MCF 10A (cell line): ENCODE measurements around the gene RNF214. TPM values are rescaled to one million over a fixed set of nuclear protein-coding genes. Genes with fewer than 3 reads are reported as not detected.

ENCODE experiments used
- BruUV-seq: library from RNA; stranded (reverse); fragments of 400-500 nt; replicated peaks from 2 replicates; lab custom pipeline; 2021; lab: Mats Ljungman, UMichigan
- CTCF ChIA-PET: fragments of 300-600 bp; sonication (Branson Sonifier 250); formaldehyde crosslinking; extraction: SDS; loops from one replicate; lab custom pipeline; 2021; ENCODE audit warnings: antibody characterized with exemption, inconsistent platforms; lab: Yijun Ruan, JAX
- POLR2A ChIA-PET: fragments of 300-600, 350-650 bp; sonication (Branson Sonifier 250); formaldehyde crosslinking; extraction: SDS; loops from one replicate; lab custom pipeline; 2020; ENCODE audit warnings: antibody characterized with exemption, inconsistent platforms; lab: Yijun Ruan, JAX
- DNase-seq: peaks from one replicate; pipeline ENCODE4 v3.0.0-alpha.2; 2018; ENCODE audit not compliant: unreplicated experiment
- H3K27ac Mint-ChIP-seq: one replicate; pipeline ENCODE4 v1.8.0; 2022; ENCODE audit warnings: mild to moderate bottlenecking, low read depth, mixed read lengths; ENCODE audit not compliant: unreplicated experiment
- H3K27me3 Mint-ChIP-seq: one replicate; pipeline ENCODE4 v1.8.0; 2022; ENCODE audit warnings: mixed read lengths; ENCODE audit not compliant: insufficient read depth, unreplicated experiment
- H3K36me3 Mint-ChIP-seq: one replicate; pipeline ENCODE4 v1.8.0; 2022; ENCODE audit warnings: mild to moderate bottlenecking, moderate library complexity, mixed read lengths; ENCODE audit not compliant: insufficient read depth, unreplicated experiment
- H3K4me1 Mint-ChIP-seq: one replicate; pipeline ENCODE4 v1.8.0; 2022; ENCODE audit warnings: mixed read lengths; ENCODE audit not compliant: insufficient read depth, unreplicated experiment
- H3K4me3 Mint-ChIP-seq: one replicate; pipeline ENCODE4 v1.8.0; 2022; ENCODE audit warnings: mild to moderate bottlenecking, moderate library complexity, mixed read lengths; ENCODE audit not compliant: unreplicated experiment
- H3K9me3 Mint-ChIP-seq: one replicate; pipeline ENCODE4 v1.8.0; 2022; ENCODE audit warnings: mixed read lengths; ENCODE audit not compliant: unreplicated experiment
- intact Hi-C: fragments of 100-400 bp; cut with micrococcal nuclease; formaldehyde crosslinking; loops from 2 replicates; pipeline ENCODE4 v1.14.1; 2022
- total RNA-seq: library from RNA; stranded (reverse); gene quantifications from 2 replicates; pipeline ENCODE4 v1.2.3, GENCODE V29; 2022
- TF ChIP-seq, protein P1 (sequence below): fragments of 200-600 bp; IDR thresholded peaks from one replicate; pipeline ENCODE4 v1.8.0; 2022; ENCODE audit warnings: antibody characterized with exemption, mild to moderate bottlenecking; ENCODE audit not compliant: unreplicated experiment

The RNF214 gene
- total RNA-seq, 1 experiment from 2014 or later, result 23.3 TPM

DNA sequence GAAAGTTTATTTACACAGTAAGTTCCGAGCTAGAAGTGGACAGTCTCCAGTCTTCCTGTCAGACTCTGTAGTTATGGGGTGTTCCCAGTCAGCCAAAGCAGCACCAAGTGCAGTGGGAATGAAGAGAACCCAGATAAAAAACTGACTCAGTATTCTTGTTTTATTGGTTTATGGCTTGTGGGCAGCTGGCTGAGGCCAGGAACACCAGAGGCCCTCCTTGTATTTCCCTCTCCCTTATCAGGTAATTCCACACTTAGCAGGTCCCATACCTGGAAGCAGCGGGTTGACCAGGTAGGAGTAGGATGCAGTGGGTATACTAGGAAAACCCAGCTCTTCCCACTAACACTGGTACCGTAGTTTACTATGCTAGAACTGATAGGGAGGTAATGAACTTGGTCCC lies 55.2 kb downstream of the RNF214 start:
- H3K4me3 Mint-ChIP-seq, result no peak overlapping the region
- BruUV-seq, result no TSS peak
- H3K36me3 Mint-ChIP-seq, result peaks cover 79% of the 10 kb centered on the region
- H3K9me3 Mint-ChIP-seq, result no peaks in the 10 kb centered on the region
- H3K27me3 Mint-ChIP-seq, result no peaks in the 10 kb centered on the region
- ChIA-PET POLR2A (interaction anchor here (1.5 kb wide), 1 partner anchor 8 kb away, joined by 3 read pairs; no protein-coding TSS in a partner anchor), CTCF (interaction anchor here (0.6 to 0.9 kb wide), 2 partner anchors 23 to 48 kb away, joined by 3 to 5 read pairs; no protein-coding TSS in a partner anchor)
- H3K4me1 Mint-ChIP-seq, result no peaks in the 10 kb centered on the region
- DNase-seq, result no peak
- TF ChIP-seq, protein P1, sequence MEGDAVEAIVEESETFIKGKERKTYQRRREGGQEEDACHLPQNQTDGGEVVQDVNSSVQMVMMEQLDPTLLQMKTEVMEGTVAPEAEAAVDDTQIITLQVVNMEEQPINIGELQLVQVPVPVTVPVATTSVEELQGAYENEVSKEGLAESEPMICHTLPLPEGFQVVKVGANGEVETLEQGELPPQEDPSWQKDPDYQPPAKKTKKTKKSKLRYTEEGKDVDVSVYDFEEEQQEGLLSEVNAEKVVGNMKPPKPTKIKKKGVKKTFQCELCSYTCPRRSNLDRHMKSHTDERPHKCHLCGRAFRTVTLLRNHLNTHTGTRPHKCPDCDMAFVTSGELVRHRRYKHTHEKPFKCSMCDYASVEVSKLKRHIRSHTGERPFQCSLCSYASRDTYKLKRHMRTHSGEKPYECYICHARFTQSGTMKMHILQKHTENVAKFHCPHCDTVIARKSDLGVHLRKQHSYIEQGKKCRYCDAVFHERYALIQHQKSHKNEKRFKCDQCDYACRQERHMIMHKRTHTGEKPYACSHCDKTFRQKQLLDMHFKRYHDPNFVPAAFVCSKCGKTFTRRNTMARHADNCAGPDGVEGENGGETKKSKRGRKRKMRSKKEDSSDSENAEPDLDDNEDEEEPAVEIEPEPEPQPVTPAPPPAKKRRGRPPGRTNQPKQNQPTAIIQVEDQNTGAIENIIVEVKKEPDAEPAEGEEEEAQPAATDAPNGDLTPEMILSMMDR, result no peak
- intact Hi-C loops, result no loop called here
- H3K27ac Mint-ChIP-seq, result no peak overlapping the region

DNA sequence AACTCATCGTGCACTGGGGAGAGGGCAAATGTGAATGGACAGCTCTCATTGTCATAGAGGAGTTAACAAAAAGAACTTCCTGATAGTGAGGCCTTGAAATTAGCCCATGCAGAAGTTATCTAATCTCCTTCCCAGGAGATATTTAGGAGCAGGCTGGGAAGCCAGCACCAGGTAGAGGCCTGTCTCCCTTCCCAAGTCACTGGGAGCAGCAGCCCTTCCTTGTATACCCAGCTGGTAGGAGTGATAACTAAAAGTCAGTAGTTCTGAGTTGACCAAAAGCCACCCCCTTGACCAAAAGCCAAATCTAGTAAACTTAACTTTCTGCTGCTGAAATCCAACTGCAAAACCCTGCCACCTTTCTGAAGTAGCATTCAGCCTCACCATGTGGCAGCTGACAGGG lies 57.3 kb downstream of the RNF214 start:
- Mint-ChIP-seq H3K9me3 (no peaks in the 10 kb centered on the region), H3K4me3 (no peak overlapping the region), H3K27me3 (no peaks in the 10 kb centered on the region), H3K27ac (no peak overlapping the region), H3K36me3 (peaks cover 59% of the 10 kb centered on the region), H3K4me1 (no peaks in the 10 kb centered on the region)
- POLR2A ChIA-PET, result no interaction called here
- DNase-seq, result no peak
- TF ChIP-seq, protein P1, result no peak
- BruUV-seq, result no TSS peak
- intact Hi-C loops, result no loop called here
- CTCF ChIA-PET, result no interaction called here

DNA sequence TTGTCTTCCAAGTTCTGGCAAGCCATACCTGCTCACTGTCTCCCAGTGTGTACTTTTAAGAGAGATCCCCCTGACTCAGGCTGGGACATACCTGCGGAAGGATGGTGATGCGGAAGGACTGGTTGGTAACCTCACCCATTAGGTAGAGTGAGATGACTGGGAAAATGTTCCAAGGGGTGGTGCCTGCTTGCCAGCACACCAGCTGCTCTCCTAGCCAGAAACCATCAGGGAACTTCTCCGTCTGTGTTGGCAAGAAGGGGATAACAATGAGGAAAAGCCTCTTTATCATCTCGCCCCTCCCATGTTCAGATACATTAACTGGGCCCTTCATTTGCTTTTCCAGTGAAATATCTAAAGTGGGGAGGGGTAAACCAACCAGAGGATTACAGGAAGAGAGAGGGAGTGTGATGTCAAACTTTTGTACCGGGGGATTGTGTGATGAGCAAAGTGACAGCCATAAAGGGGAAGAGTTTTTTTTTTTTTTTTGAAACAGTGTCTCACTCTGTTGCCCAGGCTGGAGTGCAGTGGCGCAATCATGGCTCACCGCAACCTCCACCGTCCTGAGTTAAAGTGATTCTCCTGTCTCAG lies 58.4 kb downstream of the RNF214 start, which contains the start of gene BACE1-AS:
BACE1-AS (plus strand) TSS at position 538 of the 588 bp plus-strand sequence.
- Mint-ChIP-seq H3K4me1 (no peaks in the 10 kb centered on the region), H3K9me3 (no peaks in the 10 kb centered on the region), H3K27ac (no peak within 1 kb of the TSS), H3K36me3 (peaks cover 49% of the 10 kb centered on the region), H3K4me3 (no peak within 1 kb of the TSS), H3K27me3 (no peaks in the 10 kb centered on the region)
- ChIA-PET POLR2A (interaction anchor here (0.6 to 1.3 kb wide), 4 partner anchors 8 to 867 kb away, joined by 3 to 4 read pairs (median 4); no protein-coding TSS in a partner anchor), CTCF (no interaction called here)
- intact Hi-C loops, result no loop called here
- TF ChIP-seq, protein P1, result no peak
- DNase-seq, result no peak
- no TSS peak for BruUV-seq

DNA sequence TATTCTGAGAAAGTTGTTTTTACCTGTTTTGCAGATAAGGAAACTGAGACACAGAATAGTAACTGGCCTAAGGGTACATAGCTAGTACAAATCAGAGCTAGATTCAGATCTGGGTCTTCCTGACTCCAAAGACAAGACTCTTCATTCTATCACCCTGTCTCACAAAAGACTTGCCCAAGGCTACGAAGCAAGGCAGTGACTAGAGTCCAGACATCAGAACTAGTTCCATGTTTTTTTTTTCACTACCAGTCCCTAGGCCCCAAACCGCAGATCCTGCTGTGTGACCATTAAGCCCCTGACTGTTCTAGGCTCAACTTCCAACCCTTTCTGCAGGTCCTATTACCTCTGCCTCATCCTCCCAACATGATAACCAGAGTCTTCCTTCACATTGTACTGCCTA lies 60.1 kb downstream of the RNF214 start:
- DNase-seq, result no peak
- no peak overlapping the region for H3K4me3 Mint-ChIP-seq
- H3K27me3 Mint-ChIP-seq, result no peaks in the 10 kb centered on the region
- ChIA-PET CTCF (no interaction called here), POLR2A (no interaction called here)
- no peaks in the 10 kb centered on the region for H3K4me1 Mint-ChIP-seq
- intact Hi-C loops, result no loop called here
- H3K9me3 Mint-ChIP-seq, result no peaks in the 10 kb centered on the region
- H3K27ac Mint-ChIP-seq, result no peak overlapping the region
- TF ChIP-seq, protein P1, result no peak
- no TSS peak for BruUV-seq
- peaks cover 35% of the 10 kb centered on the region for H3K36me3 Mint-ChIP-seq
